Measurements from ENCODE around the gene CBFA2T3. TPM values are rescaled to one million over a fixed set of nuclear protein-coding genes. Genes with fewer than 3 reads are reported as not detected.

Gene CBFA2T3
- polyA plus RNA-seq, 1 experiment: not detected

DNA sequence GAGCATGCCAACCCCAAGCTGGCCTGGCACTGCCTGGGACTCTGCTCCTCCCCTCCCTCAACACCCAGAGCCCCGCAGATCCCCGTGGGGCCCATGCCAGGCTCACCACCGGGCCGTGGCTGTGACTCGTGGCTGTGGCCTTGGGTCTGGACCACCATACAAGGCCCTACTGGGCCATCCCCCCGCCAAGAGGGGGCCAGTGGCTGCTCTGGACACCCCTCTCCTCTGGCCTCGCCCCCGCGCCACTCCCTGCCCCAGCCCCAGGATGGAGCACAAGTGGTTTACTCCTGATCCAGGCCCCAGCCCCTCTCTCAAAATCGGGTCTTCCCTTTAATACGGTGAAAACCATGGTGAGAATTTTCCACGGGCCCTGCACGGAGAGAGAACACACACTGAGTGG, 113.6 kb downstream of the CBFA2T3 start:
- no peaks in the 10 kb centered on the region for H3K27me3 ChIP-seq (ENCODE audit: control insufficient read depth, insufficient read depth, low read length)
- no peaks in the 10 kb centered on the region; the same call in 1 of the 2 replicates for H3K9me3 ChIP-seq (ENCODE audit: control insufficient read depth, insufficient read depth, low read length)
- H3K27ac ChIP-seq (ENCODE audit: low read depth, low read length): no peak overlapping the region
- no peak for DNase-seq (ENCODE audit: low read depth, low spot score)
- H3K4me3 ChIP-seq (ENCODE audit: low read depth, low read length): no peak overlapping the region
- TF ChIP-seq, protein P1, sequence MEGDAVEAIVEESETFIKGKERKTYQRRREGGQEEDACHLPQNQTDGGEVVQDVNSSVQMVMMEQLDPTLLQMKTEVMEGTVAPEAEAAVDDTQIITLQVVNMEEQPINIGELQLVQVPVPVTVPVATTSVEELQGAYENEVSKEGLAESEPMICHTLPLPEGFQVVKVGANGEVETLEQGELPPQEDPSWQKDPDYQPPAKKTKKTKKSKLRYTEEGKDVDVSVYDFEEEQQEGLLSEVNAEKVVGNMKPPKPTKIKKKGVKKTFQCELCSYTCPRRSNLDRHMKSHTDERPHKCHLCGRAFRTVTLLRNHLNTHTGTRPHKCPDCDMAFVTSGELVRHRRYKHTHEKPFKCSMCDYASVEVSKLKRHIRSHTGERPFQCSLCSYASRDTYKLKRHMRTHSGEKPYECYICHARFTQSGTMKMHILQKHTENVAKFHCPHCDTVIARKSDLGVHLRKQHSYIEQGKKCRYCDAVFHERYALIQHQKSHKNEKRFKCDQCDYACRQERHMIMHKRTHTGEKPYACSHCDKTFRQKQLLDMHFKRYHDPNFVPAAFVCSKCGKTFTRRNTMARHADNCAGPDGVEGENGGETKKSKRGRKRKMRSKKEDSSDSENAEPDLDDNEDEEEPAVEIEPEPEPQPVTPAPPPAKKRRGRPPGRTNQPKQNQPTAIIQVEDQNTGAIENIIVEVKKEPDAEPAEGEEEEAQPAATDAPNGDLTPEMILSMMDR (IDR thresholded peaks at IDR 0.05; ENCODE audit: low read depth, low read length): no peak
- POLR2A ChIA-PET: no interaction called here
- CTCF ChIA-PET: no interaction called here

DNA sequence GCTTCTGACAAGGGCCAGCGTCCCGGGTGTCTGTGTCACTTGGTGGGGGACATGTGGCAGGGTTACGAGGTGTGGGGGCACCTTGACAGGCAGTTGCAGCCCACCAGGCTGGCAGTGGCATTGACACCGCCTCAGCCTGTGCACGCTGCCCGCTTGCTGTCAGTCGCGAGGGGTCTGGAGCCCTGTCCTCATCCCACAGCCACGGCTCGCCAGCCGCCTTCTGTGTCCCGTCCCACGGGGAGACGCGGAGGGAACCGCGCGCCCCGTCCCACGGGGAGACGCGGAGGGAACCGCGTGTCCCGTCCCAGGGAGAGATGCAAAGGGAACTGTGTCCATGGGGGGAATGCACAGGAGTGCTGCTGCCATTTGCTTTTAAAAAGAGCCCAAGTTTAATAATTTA, 114.0 kb downstream of the CBFA2T3 start:
- DNase-seq (ENCODE audit: low read depth, low spot score): no peak
- Histone ChIP-seq H3K27ac (ENCODE audit: low read depth, low read length) (no peak overlapping the region), H3K27me3 (ENCODE audit: control insufficient read depth, insufficient read depth, low read length) (no peaks in the 10 kb centered on the region), H3K9me3 (ENCODE audit: control insufficient read depth, insufficient read depth, low read length) (no peaks in the 10 kb centered on the region; the same call in 1 of the 2 replicates), H3K4me3 (ENCODE audit: low read depth, low read length) (no peak overlapping the region)
- TF ChIP-seq, protein P1 (IDR thresholded peaks at IDR 0.05; ENCODE audit: low read depth, low read length): no peak
- ChIA-PET POLR2A (no interaction called here), CTCF (no interaction called here)

DNA sequence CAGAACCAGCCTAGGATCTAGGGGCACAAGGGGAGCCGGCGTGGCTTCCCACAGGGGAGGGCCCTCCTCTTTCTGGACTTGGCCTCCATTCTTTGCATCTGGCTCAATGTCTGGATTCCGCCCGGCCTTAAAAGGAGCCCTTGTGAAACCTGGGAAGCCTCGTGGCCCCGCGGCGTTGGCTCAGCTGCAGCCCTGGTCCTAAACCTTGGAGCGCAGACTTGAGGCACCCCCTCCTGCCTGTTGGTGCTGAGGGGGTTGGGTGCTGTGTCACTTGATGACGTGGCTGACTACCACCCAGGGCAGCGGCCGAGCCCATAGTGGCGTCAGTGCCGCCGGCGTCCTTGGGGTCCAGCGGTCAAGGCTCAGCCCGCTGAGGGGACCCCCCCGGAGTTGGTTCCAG, 115.6 kb downstream of the CBFA2T3 start:
- Histone ChIP-seq H3K27me3 (ENCODE audit: control insufficient read depth, insufficient read depth, low read length) (no peaks in the 10 kb centered on the region), H3K27ac (ENCODE audit: low read depth, low read length) (no peak overlapping the region), H3K9me3 (ENCODE audit: control insufficient read depth, insufficient read depth, low read length) (no peaks in the 10 kb centered on the region; the same call in 1 of the 2 replicates), H3K4me3 (ENCODE audit: low read depth, low read length) (no peak overlapping the region)
- TF ChIP-seq, protein P1 (IDR thresholded peaks at IDR 0.05; ENCODE audit: low read depth, low read length): no peak
- DNase-seq (ENCODE audit: low read depth, low spot score): no peak
- POLR2A ChIA-PET: no interaction called here
- CTCF ChIA-PET: no interaction called here

DNA sequence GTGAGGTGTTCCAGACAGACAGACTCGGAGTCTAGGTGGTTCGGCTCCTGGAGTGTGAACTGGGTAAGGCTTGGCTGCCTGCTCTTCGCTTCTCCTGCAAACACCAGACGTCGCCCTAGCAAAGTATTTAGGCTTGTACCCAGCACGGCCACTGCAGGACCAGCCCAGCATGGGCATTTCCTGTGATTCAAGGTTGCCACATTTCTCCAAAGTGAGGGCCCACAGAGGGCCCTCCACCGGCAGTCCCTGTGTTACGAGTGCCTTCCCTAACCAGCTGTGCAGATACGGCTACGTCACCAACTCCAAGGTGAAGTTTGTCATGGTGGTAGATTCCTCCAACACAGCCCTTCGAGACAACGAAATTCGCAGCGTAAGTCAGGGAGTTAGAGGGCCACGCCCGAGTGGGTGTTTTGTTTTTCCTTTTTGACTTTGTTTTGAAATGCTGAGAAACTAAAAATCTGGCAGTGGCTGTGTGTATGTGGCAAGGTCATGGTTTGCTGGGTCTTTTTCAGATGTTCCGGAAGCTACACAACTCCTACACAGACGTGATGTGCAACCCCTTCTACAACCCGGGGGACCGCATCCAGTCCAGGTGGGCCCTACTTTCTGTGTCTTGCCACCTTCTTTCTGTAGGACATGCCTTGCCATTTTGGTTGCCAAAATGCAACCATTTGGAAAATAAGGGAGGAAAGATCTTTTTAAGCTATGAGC, 117.5 kb downstream of the CBFA2T3 start:
- no peak for DNase-seq (ENCODE audit: low read depth, low spot score)
- CTCF ChIA-PET: no interaction called here
- Histone ChIP-seq H3K27me3 (ENCODE audit: control insufficient read depth, insufficient read depth, low read length) (no peaks in the 10 kb centered on the region), H3K9me3 (ENCODE audit: control insufficient read depth, insufficient read depth, low read length) (no peaks in the 10 kb centered on the region; the same call in 1 of the 2 replicates), H3K4me3 (ENCODE audit: low read depth, low read length) (no peak overlapping the region), H3K27ac (ENCODE audit: low read depth, low read length) (no peak overlapping the region)
- POLR2A ChIA-PET: no interaction called here
- TF ChIP-seq, protein P1 (IDR thresholded peaks at IDR 0.05; ENCODE audit: low read depth, low read length): no peak

DNA sequence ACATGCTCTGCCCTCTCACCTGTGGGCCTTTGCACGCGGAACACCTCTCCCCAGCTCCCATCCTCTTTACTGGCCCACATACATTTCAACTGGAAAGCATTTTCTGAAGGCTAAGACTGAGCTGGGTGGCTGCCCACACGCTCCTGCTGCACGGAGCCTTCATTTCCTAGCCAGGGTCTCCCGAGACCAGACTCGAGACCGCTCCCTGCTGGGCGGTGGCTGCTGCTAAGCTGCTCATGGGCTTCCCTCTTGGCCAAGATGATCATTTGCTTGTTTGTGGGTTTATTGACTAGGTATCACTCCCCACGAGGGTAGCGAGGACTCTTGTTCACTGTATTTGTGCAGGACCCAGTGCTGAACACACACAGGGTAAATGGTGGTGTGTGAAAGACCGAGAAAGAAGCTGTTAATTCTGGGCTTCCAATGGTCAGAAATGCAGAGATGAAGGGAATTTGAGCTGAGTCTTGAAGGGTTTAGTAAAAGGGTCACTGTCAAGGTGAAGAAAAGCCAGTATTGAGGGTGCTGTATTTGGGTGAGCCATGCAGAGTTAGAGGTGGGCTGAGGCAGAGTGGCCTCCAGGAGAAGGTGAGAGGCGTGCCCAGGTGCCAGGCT, 119.2 kb downstream of the CBFA2T3 start:
- no peaks in the 10 kb centered on the region; the same call in 1 of the 2 replicates for H3K9me3 ChIP-seq (ENCODE audit: control insufficient read depth, insufficient read depth, low read length)
- peak overlapping the region; percentile 47 for H3K27ac ChIP-seq (ENCODE audit: low read depth, low read length)
- no peaks in the 10 kb centered on the region for H3K27me3 ChIP-seq (ENCODE audit: control insufficient read depth, insufficient read depth, low read length)
- POLR2A ChIA-PET: interaction anchor here (0.6 to 1.2 kb wide), 5 partner anchors 12 to 360 kb away, joined by 3 to 6 read pairs (median 3); partner anchors contain the start of genes APRT, ZC3H18 and ZNF778
- H3K4me3 ChIP-seq (ENCODE audit: low read depth, low read length): peak overlapping the region; percentile 96
- DNase-seq (ENCODE audit: low read depth, low spot score): peak; percentile 47
- CTCF ChIA-PET: interaction anchor here (0.6 to 2.2 kb wide), 16 partner anchors 9 to 313 kb away, joined by 3 to 16 read pairs (median 4); partner anchors contain the start of genes ACSF3, APRT and PABPN1L
- TF ChIP-seq, protein P1 (IDR thresholded peaks at IDR 0.05; ENCODE audit: low read depth, low read length): peak; percentile 91

Measured in AG04450 (cell line).